ENCODE measurements around the gene IRF5.

IRF5 gene

GRCh38 chr7:128937647-128938543 lies at the start of gene IRF5:
Gene IRF5 (plus strand): TSS chr7:128937927. CDS start chr7:128942082, 4,155 bp downstream.
- DNase-seq: no peak

GRCh38 chr7:128888039-128888755 lies 49.5 kb upstream of the IRF5 start:
- DNase-seq: no peak

- DNase-seq: no peak
These were observed 49.0 kb upstream of the IRF5 start for GRCh38 chr7:128888756-128889095.

GRCh38 chr7:128889121-128889520 lies 48.6 kb upstream of the IRF5 start:
- no peak for DNase-seq

GRCh38 chr7:128890306-128891109 lies 47.2 kb upstream of the IRF5 start:
- DNase-seq: no peak

GRCh38 chr7:128891110-128891941 lies 46.4 kb upstream of the IRF5 start:
- DNase-seq: peak in 1 of 6 experiments; percentile 8

- DNase-seq: no peak
These were observed 45.8 kb upstream of the IRF5 start for GRCh38 chr7:128891942-128892269.

- DNase-seq: no peak
These were observed 45.0 kb upstream of the IRF5 start for GRCh38 chr7:128892521-128893250.

GRCh38 chr7:128893251-128894100 lies 44.3 kb upstream of the IRF5 start:
- no peak for DNase-seq

GRCh38 chr7:128894101-128894440 lies 43.7 kb upstream of the IRF5 start:
- DNase-seq: no peak

- no peak for DNase-seq
These were observed 42.4 kb upstream of the IRF5 start for GRCh38 chr7:128895320-128895719.

- no peak for DNase-seq
These were observed 38.3 kb upstream of the IRF5 start for GRCh38 chr7:128899392-128899791.

GRCh38 chr7:128900237-128900636 lies 37.5 kb upstream of the IRF5 start:
- DNase-seq: no peak

- DNase-seq: no peak
These were observed 34.8 kb upstream of the IRF5 start for GRCh38 chr7:128902761-128903585.

- no peak for DNase-seq
These were observed 33.9 kb upstream of the IRF5 start for GRCh38 chr7:128903621-128904361.

- peak in 4 of 6 experiments; percentile 27 to 55 (median 46) for DNase-seq
These were observed 33.1 kb upstream of the IRF5 start for GRCh38 chr7:128904381-128905197.

GRCh38 chr7:128906001-128906765 lies 31.5 kb upstream of the IRF5 start:
- no peak for DNase-seq

Measured in stimulated activated naive CD4-positive, alpha-beta T cell (primary cell).